HEK293 (cell line): ENCODE data around the gene LRRC26.
A peak's percentile ranks its signal among the peaks of the same experiment; 100 is the strongest.

Experiments used
- BCL11A ChIP-seq: fragments of 450-650 bp; formaldehyde crosslinking; IDR thresholded peaks from 2 replicates; pipeline ENCODE4 v1.5.1; 2016; ENCODE audit warnings: low read depth, missing biosample characterization, missing genetic modification characterization
- GFI1B ChIP-seq: fragments of 450-650 bp; formaldehyde crosslinking; IDR thresholded peaks from 2 replicates; pipeline ENCODE4 v1.5.1; 2016; ENCODE audit warnings: missing biosample characterization, missing genetic modification characterization
- GLIS1 ChIP-seq: fragments of 450-650 bp; formaldehyde crosslinking; IDR thresholded peaks from 2 replicates; pipeline ENCODE4 v1.5.1; 2016; ENCODE audit warnings: missing biosample characterization, missing genetic modification characterization
- RBAK ChIP-seq: fragments of 450-650 bp; formaldehyde crosslinking; IDR thresholded peaks from 2 replicates; pipeline ENCODE4 v1.5.1; 2016; ENCODE audit warnings: missing biosample characterization, missing genetic modification characterization
- SALL2 ChIP-seq: fragments of 450-650 bp; formaldehyde crosslinking; IDR thresholded peaks from 2 replicates; pipeline ENCODE4 v1.5.0; 2017; ENCODE audit warnings: missing biosample characterization, mild to moderate bottlenecking, missing genetic modification characterization, borderline replicate concordance
- SCRT1 ChIP-seq: fragments of 450-650 bp; formaldehyde crosslinking; IDR thresholded peaks from 2 replicates; pipeline ENCODE4 v1.5.1; 2016; ENCODE audit warnings: missing biosample characterization, missing genetic modification characterization, borderline replicate concordance
- SETDB1 ChIP-seq: IDR thresholded peaks from one replicate; pipeline ENCODE4 v1.6.1; 2017; ENCODE audit warnings: mild to moderate bottlenecking, low read length, moderate library complexity, mixed read lengths; ENCODE audit not compliant: insufficient read length
- SP3 ChIP-seq: fragments of 450-650 bp; formaldehyde crosslinking; IDR thresholded peaks from 2 replicates; pipeline ENCODE4 v1.5.1; 2016; ENCODE audit warnings: missing biosample characterization, missing genetic modification characterization
- TCF7L2 ChIP-seq: IDR thresholded peaks from 2 replicates; pipeline ENCODE4 v1.6.1; 2011; ENCODE audit warnings: low read depth, mild to moderate bottlenecking, inconsistent platforms, low read length, moderate library complexity, borderline replicate concordance
- YY1 ChIP-seq: fragments of 450-650 bp; formaldehyde crosslinking; IDR thresholded peaks from 2 replicates; pipeline ENCODE4 v1.5.1; 2018; ENCODE audit warnings: missing biosample characterization, missing genetic modification characterization
- YY2 ChIP-seq: fragments of 450-650 bp; formaldehyde crosslinking; IDR thresholded peaks from 2 replicates; pipeline ENCODE4 v1.5.1; 2016; ENCODE audit warnings: missing biosample characterization, missing genetic modification characterization
- ZBTB7A ChIP-seq: fragments of 450-650 bp; formaldehyde crosslinking; IDR thresholded peaks from 2 replicates; pipeline ENCODE4 v1.5.1; 2016; ENCODE audit warnings: low read depth, missing biosample characterization, missing genetic modification characterization
- ZFHX2 ChIP-seq: fragments of 450-650 bp; formaldehyde crosslinking; conservative IDR thresholded peaks from 2 replicates; pipeline ENCODE4 v1.5.1; 2016; ENCODE audit warnings: missing biosample characterization, missing genetic modification characterization
- ZFP3 ChIP-seq: fragments of 450-650 bp; formaldehyde crosslinking; IDR thresholded peaks from 2 replicates; pipeline ENCODE4 v1.5.1; 2016; ENCODE audit warnings: low read depth, missing biosample characterization, missing genetic modification characterization
- ZFP69B ChIP-seq: fragments of 450-650 bp; formaldehyde crosslinking; IDR thresholded peaks from 2 replicates; pipeline ENCODE4 v1.5.1; 2016; ENCODE audit warnings: missing biosample characterization, missing genetic modification characterization
- ZNF114 ChIP-seq: fragments of 450-650 bp; formaldehyde crosslinking; IDR thresholded peaks from 2 replicates; pipeline ENCODE4 v1.5.0; 2017; ENCODE audit warnings: missing biosample characterization, missing genetic modification characterization
- ZNF202 ChIP-seq: fragments of 450-650 bp; formaldehyde crosslinking; IDR thresholded peaks from 2 replicates; pipeline ENCODE4 v1.5.1; 2016; ENCODE audit warnings: missing biosample characterization, missing genetic modification characterization, borderline replicate concordance
- ZNF223 ChIP-seq: fragments of 450-650 bp; formaldehyde crosslinking; IDR thresholded peaks from 2 replicates; pipeline ENCODE4 v1.5.1; 2016; ENCODE audit warnings: missing biosample characterization, missing genetic modification characterization
- ZNF274 ChIP-seq, 2 experiments: fragments of 200-500 bp in 1 of 2; fragments of 450-650 bp in 1 of 2; sonication (Bioruptor generic) in 1 of 2; formaldehyde crosslinking in 1 of 2; IDR thresholded peaks; 2 replicates each; pipeline versions ENCODE4 v1.5.1 to v1.6.1; 2014 to 2016; ENCODE audit warnings: borderline replicate concordance in 1 of 2, inconsistent platforms in 1 of 2, low read length in 1 of 2, missing biosample characterization in 1 of 2, missing genetic modification characterization in 1 of 2
- ZNF324 ChIP-seq: fragments of 450-650 bp; formaldehyde crosslinking; IDR thresholded peaks from 2 replicates; pipeline ENCODE4 v1.5.1; 2016; ENCODE audit warnings: missing biosample characterization, missing genetic modification characterization
- ZNF341 ChIP-seq: fragments of 450-650 bp; formaldehyde crosslinking; IDR thresholded peaks from 2 replicates; pipeline ENCODE4; 2016; ENCODE audit warnings: low read depth, missing biosample characterization, missing genetic modification characterization
- ZNF404 ChIP-seq: fragments of 450-650 bp; formaldehyde crosslinking; IDR thresholded peaks from 2 replicates; pipeline ENCODE4 v1.5.1; 2017; ENCODE audit warnings: missing biosample characterization, missing genetic modification characterization
- ZNF501 ChIP-seq: fragments of 450-650 bp; formaldehyde crosslinking; IDR thresholded peaks from 2 replicates; pipeline ENCODE4 v1.5.1; 2016; ENCODE audit warnings: missing biosample characterization, missing genetic modification characterization
- ZNF521 ChIP-seq: fragments of 450-650 bp; formaldehyde crosslinking; IDR thresholded peaks from 2 replicates; pipeline ENCODE4 v1.5.1; 2017; ENCODE audit warnings: missing biosample characterization, mild to moderate bottlenecking, missing genetic modification characterization
- ZNF530 ChIP-seq: fragments of 450-650 bp; formaldehyde crosslinking; IDR thresholded peaks from 2 replicates; pipeline ENCODE4 v1.5.1; 2016; ENCODE audit warnings: low read depth, missing biosample characterization, missing genetic modification characterization
- ZNF610 ChIP-seq: fragments of 450-650 bp; formaldehyde crosslinking; IDR thresholded peaks from 2 replicates; pipeline ENCODE4 v1.5.1; 2016; ENCODE audit warnings: missing biosample characterization, missing genetic modification characterization, borderline replicate concordance
- ZNF658 ChIP-seq: fragments of 450-650 bp; formaldehyde crosslinking; IDR thresholded peaks from 2 replicates; pipeline ENCODE4; 2016; ENCODE audit warnings: missing biosample characterization, missing genetic modification characterization
- ZNF670 ChIP-seq: fragments of 450-650 bp; formaldehyde crosslinking; IDR thresholded peaks from 2 replicates; pipeline ENCODE4 v1.5.1; 2016; ENCODE audit warnings: missing biosample characterization, missing genetic modification characterization, low read depth
- ZNF747 ChIP-seq: fragments of 450-650 bp; formaldehyde crosslinking; IDR thresholded peaks from 2 replicates; pipeline ENCODE4 v1.5.1; 2016; ENCODE audit warnings: missing biosample characterization, missing genetic modification characterization
- TF ChIP-seq, protein P1 (sequence below): fragments of 450-650 bp; formaldehyde crosslinking; IDR thresholded peaks from 2 replicates; pipeline ENCODE4 v1.5.1; 2016; ENCODE audit warnings: missing biosample characterization, missing genetic modification characterization
- TF ChIP-seq, protein P2 (sequence below): fragments of 450-650 bp; IDR thresholded peaks from 2 replicates; pipeline ENCODE4 v1.5.1; 2018; ENCODE audit warnings: missing biosample characterization, missing genetic modification characterization
- TF ChIP-seq, protein P3 (sequence below): fragments of 450-650 bp; formaldehyde crosslinking; IDR thresholded peaks from 2 replicates; pipeline ENCODE4 v1.5.1; 2016; ENCODE audit warnings: missing biosample characterization, missing genetic modification characterization
- TF ChIP-seq, protein P4 (sequence below): fragments of 450-650 bp; formaldehyde crosslinking; IDR thresholded peaks from 2 replicates; pipeline ENCODE4 v1.5.1; 2016; ENCODE audit warnings: missing biosample characterization, missing genetic modification characterization

LRRC26 gene

DNA sequence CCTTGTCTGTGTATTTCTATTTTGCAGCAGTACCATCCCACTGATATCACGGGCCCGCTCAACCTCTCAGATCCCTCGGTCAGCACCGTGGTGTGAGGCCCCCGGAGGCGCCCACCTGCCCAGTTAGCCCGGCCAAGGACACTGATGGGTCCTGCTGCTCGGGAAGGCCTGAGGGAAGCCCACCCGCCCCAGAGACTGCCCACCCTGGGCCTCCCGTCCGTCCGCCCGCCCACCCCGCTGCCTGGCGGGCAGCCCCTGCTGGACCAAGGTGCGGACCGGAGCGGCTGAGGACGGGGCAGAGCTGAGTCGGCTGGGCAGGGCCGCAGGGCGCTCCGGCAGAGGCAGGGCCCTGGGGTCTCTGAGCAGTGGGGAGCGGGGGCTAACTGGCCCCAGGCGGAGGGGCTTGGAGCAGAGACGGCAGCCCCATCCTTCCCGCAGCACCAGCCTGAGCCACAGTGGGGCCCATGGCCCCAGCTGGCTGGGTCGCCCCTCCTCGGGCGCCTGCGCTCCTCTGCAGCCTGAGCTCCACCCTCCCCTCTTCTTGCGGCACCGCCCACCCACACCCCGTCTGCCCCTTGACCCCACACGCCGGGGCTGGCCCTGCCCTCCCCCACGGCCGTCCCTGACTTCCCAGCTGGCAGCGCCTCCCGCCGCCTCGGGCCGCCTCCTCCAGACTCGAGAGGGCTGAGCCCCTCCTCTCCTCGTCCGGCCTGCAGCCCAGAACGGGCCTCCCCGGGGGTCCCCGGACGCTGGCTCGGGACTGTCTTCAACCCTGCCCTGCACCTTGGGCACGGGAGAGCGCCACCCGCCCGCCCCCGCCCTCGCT lies 1.9 kb downstream of the LRRC26 start (continued):
- TF ChIP-seq, protein P1, sequence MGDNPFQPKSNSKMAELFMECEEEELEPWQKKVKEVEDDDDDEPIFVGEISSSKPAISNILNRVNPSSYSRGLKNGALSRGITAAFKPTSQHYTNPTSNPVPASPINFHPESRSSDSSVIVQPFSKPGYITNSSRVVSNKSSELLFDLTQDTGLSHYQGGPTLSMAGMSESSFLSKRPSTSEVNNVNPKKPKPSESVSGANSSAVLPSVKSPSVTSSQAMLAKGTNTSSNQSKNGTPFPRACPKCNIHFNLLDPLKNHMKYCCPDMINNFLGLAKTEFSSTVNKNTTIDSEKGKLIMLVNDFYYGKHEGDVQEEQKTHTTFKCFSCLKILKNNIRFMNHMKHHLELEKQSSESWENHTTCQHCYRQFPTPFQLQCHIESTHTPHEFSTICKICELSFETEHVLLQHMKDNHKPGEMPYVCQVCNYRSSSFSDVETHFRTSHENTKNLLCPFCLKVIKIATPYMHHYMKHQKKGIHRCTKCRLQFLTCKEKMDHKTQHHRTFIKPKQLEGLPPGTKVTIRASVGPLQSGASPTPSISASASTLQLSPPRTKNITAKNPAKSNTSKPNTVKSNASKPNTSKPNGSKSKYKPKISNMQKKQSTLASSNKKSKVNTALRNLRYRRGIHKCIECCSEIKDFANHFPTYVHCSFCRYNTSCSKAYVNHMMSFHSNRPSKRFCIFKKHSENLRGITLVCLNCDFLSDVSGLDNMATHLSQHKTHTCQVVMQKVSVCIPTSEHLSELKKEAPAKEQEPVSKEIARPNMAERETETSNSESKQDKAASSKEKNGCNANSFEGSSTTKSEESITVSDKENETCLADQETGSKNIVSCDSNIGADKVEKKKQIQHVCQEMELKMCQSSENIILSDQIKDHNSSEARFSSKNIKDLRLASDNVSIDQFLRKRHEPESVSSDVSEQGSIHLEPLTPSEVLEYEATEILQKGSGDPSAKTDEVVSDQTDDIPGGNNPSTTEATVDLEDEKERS (tag by site-specific recombination) = no peak
- no peak for TF ChIP-seq ZNF658 (tag by site-specific recombination)
- TF ChIP-seq, protein P2, sequence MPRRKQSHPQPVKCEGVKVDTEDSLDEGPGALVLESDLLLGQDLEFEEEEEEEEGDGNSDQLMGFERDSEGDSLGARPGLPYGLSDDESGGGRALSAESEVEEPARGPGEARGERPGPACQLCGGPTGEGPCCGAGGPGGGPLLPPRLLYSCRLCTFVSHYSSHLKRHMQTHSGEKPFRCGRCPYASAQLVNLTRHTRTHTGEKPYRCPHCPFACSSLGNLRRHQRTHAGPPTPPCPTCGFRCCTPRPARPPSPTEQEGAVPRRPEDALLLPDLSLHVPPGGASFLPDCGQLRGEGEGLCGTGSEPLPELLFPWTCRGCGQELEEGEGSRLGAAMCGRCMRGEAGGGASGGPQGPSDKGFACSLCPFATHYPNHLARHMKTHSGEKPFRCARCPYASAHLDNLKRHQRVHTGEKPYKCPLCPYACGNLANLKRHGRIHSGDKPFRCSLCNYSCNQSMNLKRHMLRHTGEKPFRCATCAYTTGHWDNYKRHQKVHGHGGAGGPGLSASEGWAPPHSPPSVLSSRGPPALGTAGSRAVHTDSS = no peak
- no peak for TF ChIP-seq ZFP3 (tag by site-specific recombination)
- TF ChIP-seq ZNF223 = no peak
- TF ChIP-seq GLIS1 (tag by site-specific recombination) = peak; percentile 89
- TF ChIP-seq ZNF530 = no peak
- TF ChIP-seq ZBTB7A (tag by site-specific recombination) = no peak
- TF ChIP-seq ZNF202 (tag by site-specific recombination) = no peak
- TF ChIP-seq YY2 (tag by site-specific recombination) = no peak
- no peak for TF ChIP-seq ZNF324 (tag by site-specific recombination)
- peak; percentile 89 for TF ChIP-seq ZFHX2 (tag by site-specific recombination)
- no peak for TF ChIP-seq ZNF521 (tag by site-specific recombination)
- peak; percentile 77 for TF ChIP-seq BCL11A (tag by site-specific recombination)
- TF ChIP-seq ZNF341 (tag by site-specific recombination) = peak; percentile 13; the same call in 1 of the 2 replicates
- TF ChIP-seq SP3 = peak; percentile 90
- no peak for TF ChIP-seq SCRT1 (tag by site-specific recombination)
- no peak for TF ChIP-seq ZNF610 (tag by site-specific recombination)
- TF ChIP-seq, protein P3, sequence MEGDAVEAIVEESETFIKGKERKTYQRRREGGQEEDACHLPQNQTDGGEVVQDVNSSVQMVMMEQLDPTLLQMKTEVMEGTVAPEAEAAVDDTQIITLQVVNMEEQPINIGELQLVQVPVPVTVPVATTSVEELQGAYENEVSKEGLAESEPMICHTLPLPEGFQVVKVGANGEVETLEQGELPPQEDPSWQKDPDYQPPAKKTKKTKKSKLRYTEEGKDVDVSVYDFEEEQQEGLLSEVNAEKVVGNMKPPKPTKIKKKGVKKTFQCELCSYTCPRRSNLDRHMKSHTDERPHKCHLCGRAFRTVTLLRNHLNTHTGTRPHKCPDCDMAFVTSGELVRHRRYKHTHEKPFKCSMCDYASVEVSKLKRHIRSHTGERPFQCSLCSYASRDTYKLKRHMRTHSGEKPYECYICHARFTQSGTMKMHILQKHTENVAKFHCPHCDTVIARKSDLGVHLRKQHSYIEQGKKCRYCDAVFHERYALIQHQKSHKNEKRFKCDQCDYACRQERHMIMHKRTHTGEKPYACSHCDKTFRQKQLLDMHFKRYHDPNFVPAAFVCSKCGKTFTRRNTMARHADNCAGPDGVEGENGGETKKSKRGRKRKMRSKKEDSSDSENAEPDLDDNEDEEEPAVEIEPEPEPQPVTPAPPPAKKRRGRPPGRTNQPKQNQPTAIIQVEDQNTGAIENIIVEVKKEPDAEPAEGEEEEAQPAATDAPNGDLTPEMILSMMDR = no peak
- no peak for TF ChIP-seq ZNF114 (tag by site-specific recombination)
- no peak for TF ChIP-seq ZNF670 (tag by site-specific recombination)
- TF ChIP-seq ZFP69B (tag by site-specific recombination) = peak; percentile 92
- TF ChIP-seq ZNF501 (tag by site-specific recombination) = no peak
- TF ChIP-seq, protein P4, sequence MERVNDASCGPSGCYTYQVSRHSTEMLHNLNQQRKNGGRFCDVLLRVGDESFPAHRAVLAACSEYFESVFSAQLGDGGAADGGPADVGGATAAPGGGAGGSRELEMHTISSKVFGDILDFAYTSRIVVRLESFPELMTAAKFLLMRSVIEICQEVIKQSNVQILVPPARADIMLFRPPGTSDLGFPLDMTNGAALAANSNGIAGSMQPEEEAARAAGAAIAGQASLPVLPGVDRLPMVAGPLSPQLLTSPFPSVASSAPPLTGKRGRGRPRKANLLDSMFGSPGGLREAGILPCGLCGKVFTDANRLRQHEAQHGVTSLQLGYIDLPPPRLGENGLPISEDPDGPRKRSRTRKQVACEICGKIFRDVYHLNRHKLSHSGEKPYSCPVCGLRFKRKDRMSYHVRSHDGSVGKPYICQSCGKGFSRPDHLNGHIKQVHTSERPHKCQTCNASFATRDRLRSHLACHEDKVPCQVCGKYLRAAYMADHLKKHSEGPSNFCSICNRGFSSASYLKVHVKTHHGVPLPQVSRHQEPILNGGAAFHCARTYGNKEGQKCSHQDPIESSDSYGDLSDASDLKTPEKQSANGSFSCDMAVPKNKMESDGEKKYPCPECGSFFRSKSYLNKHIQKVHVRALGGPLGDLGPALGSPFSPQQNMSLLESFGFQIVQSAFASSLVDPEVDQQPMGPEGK (tag by site-specific recombination) = peak; percentile 81
- TF ChIP-seq ZNF404 (tag by site-specific recombination) = no peak
- no peak for TF ChIP-seq YY1 (tag by site-specific recombination)
- no peak for TF ChIP-seq ZNF274 (IDR thresholded peaks at IDR 0.05; ENCODE audit: low read length)
- no peak for TF ChIP-seq ZNF274 (tag by site-specific recombination; IDR thresholded peaks at IDR 0.05; ENCODE audit: borderline replicate concordance)
- TF ChIP-seq SETDB1 = no peak
- TF ChIP-seq TCF7L2 = no peak
- no peak for TF ChIP-seq RBAK (tag by site-specific recombination)
- TF ChIP-seq GFI1B (tag by site-specific recombination) = no peak
- TF ChIP-seq SALL2 (tag by site-specific recombination) = no peak
- TF ChIP-seq ZNF747 (tag by site-specific recombination) = no peak
